Measurements from ENCODE around the gene SLA2. TPM values are rescaled to one million over a fixed set of nuclear protein-coding genes. Genes with fewer than 3 reads are reported as not detected.
"Not testable (repeated sequence)": the region's sequence is repeated elsewhere in the genome, so short reads cannot be mapped to it uniquely, and the experiment has no call there.

Gene SLA2
- total RNA-seq, 2 donors from 2014 or later = 13.6 to 18.9 TPM

DNA sequence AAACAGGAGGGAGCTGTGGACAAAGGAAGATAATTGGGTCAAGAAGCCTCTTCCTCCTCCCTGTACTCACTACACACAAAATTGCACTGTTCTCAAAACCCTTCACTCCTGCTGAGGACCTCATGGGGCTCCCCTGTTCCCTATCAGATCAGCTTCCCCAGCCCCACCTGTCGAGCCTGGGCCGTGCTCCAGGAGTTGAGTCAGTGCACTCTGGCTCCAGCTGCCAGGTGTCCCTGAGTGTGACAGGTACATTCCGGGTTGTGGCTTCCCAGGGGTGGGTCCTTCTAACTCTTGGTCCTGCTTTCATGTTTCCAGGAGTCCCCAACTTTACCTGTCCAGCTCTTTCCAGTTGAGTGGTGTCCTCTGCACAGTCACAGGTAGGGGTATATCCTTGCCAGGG, 32.0 kb downstream of the SLA2 start:
- Mint-ChIP-seq H3K4me3 (no peak overlapping the region), H3K9me3 (no peaks in the 10 kb centered on the region), H3K4me1 (ENCODE audit: low read depth in 2 of 2) (peaks cover 0 to 14% of the 10 kb centered on the region in 2 donors), H3K27me3 (no peaks in the 10 kb centered on the region), H3K36me3 (peaks cover 10% of the 10 kb centered on the region), H3K27ac (peak overlapping the region in 1 of 2 donors; percentile 28)
- DNase-seq (ENCODE audit: low spot score) = no peak
- ATAC-seq = no peak

- H3K36me3 Mint-ChIP-seq = peaks cover 21% of the 10 kb centered on the region
- peaks cover 13 to 26% of the 10 kb centered on the region in 2 donors for H3K4me1 Mint-ChIP-seq (ENCODE audit: low read depth in 2 of 2)
- no peak for ATAC-seq
- no peaks in the 10 kb centered on the region for H3K9me3 Mint-ChIP-seq
- no peak for DNase-seq (ENCODE audit: low spot score)
- H3K27me3 Mint-ChIP-seq = no peaks in the 10 kb centered on the region
- H3K27ac Mint-ChIP-seq = no peak overlapping the region
- H3K4me3 Mint-ChIP-seq = no peak overlapping the region
Observed at GRCh38 chr20:36611625-36612024, 34.4 kb downstream of the SLA2 start.

DNA sequence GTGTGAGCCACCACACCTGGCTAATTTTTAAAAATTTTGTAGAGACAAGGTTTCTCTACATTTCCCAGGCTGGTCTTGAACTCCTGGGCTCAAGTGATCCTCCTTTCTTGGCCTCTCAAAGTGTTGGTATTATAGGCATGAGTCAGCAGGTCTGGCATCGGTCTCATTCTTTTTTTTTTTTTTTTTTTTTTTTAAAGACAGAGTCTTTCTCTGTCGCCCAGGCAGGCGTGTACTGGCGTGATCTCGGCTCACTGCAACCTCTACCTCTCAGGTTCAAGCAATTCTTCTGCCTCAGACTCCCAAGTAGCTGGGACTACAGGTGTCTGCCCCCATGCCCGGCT, 37.6 kb downstream of the SLA2 start:
- Mint-ChIP-seq H3K4me1 (ENCODE audit: low read depth in 2 of 2) (peaks cover 25% of the 10 kb centered on the region in 2 donors), H3K36me3 (peaks cover 25% of the 10 kb centered on the region), H3K4me3 (peak overlapping the region; percentile 100), H3K27ac (peak overlapping the region in 1 of 2 donors; percentile 97)
- DNase-seq (ENCODE audit: low spot score); H3K27me3 Mint-ChIP-seq; ATAC-seq; H3K9me3 Mint-ChIP-seq: not testable (repeated sequence)

- Mint-ChIP-seq H3K4me1 (ENCODE audit: low read depth in 2 of 2) (peaks cover 25% of the 10 kb centered on the region in 2 donors), H3K27me3 (no peaks in the 10 kb centered on the region), H3K27ac (peak overlapping the region; percentile 87 to 97), H3K36me3 (peaks cover 25% of the 10 kb centered on the region), H3K4me3 (peak overlapping the region; percentile 100), H3K9me3 (no peaks in the 10 kb centered on the region)
- no peak for DNase-seq (ENCODE audit: low spot score)
- no peak for ATAC-seq
Observed at GRCh38 chr20:36607586-36608387, 38.2 kb downstream of the SLA2 start.

GRCh38 chr20:36606158-36607066, 39.6 kb downstream of the SLA2 start:
- Mint-ChIP-seq H3K27ac (peak overlapping the region; percentile 87 to 97), H3K4me3 (peak overlapping the region; percentile 100), H3K9me3 (no peaks in the 10 kb centered on the region), H3K4me1 (ENCODE audit: low read depth in 2 of 2) (peaks cover 21 to 25% of the 10 kb centered on the region in 2 donors), H3K27me3 (no peaks in the 10 kb centered on the region), H3K36me3 (peaks cover 25% of the 10 kb centered on the region)
- DNase-seq (ENCODE audit: low spot score) (no peak), ATAC-seq (no peak)

DNA sequence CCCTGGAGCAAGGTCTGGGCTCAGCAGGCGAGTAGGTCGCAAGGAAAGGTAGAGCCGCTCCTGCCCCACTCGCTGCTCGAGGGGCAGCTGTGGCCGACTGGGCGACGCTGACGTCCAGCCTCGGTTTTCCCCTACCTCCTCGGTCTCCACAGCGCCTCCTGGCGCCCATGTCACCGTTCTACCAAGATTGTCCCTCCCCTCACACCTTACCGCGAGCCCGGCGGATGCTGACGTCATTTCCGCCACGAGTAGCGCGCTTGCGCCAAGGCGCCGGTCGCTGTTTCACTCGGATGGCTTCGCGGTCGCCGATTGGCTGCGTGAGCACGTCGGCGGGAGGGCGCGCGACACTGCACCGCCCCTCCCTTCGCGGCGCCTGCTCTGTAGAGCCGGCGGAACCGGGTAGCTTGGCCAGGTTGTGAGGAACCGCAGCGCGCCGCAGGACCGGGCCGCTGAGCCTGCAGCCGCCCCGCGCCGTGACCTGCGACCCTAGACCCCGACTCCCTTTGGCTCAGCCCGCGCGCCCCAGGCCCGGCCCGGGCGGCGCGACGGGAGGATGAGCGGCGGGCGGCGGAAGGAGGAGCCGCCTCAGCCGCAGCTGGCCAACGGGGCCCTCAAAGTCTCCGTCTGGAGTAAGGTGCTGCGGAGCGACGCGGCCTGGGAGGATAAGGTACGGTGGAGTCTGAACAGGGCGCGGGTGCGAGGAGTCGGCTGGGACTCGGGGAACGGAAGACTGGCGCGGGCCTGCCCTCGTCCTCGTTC, 40.4 kb downstream of the SLA2 start, which contains the start of gene RAB5IF:
TSS of gene RAB5IF (plus strand) at position 381 of the 759 bp plus-strand sequence. CDS start at position 554, 173 bp downstream.
- ATAC-seq = peak; percentile 95
- H3K4me3 Mint-ChIP-seq = peak within 1 kb of the TSS; percentile 100
- H3K4me1 Mint-ChIP-seq (ENCODE audit: low read depth in 2 of 2) = peaks cover 21 to 25% of the 10 kb centered on the region in 2 donors
- peak; percentile 99 for DNase-seq (ENCODE audit: low spot score)
- peak within 1 kb of the TSS; percentile 87 to 97 for H3K27ac Mint-ChIP-seq
- H3K36me3 Mint-ChIP-seq = peaks cover 25% of the 10 kb centered on the region
- no peaks in the 10 kb centered on the region for H3K9me3 Mint-ChIP-seq
- H3K27me3 Mint-ChIP-seq = no peaks in the 10 kb centered on the region

- ATAC-seq = peak; percentile 36 to 37
- H3K36me3 Mint-ChIP-seq = peaks cover 25% of the 10 kb centered on the region
- H3K27ac Mint-ChIP-seq = peak overlapping the region; percentile 87 to 97
- H3K27me3 Mint-ChIP-seq = no peaks in the 10 kb centered on the region
- peaks cover 24 to 29% of the 10 kb centered on the region in 2 donors for H3K4me1 Mint-ChIP-seq (ENCODE audit: low read depth in 2 of 2)
- peak; percentile 69 for DNase-seq (ENCODE audit: low spot score)
- H3K4me3 Mint-ChIP-seq = peak overlapping the region; percentile 100
- no peaks in the 10 kb centered on the region for H3K9me3 Mint-ChIP-seq
Observed at GRCh38 chr20:36604952-36605398, 41.0 kb downstream of the SLA2 start.

DNA sequence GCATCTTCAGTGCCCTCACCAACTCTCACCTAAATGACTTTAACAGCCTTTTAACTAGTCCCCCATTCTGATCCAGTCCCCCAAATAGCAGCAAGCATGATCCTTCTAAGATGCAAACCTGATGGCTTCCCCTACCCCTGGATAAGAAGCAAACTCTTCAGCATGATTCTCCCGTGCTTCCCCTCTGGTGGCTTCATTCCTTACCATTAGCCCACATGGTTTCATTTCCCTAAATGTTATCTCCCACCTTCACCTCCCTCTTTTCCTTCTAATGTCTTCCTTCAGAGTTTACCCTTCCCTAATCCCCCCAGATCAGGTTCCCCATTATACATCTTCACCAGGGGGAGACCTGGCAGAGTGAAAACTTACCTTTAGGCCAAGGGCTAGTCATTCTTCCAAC, 44.5 kb downstream of the SLA2 start:
- peaks cover 13 to 18% of the 10 kb centered on the region in 2 donors for H3K4me1 Mint-ChIP-seq (ENCODE audit: low read depth in 2 of 2)
- H3K27ac Mint-ChIP-seq = peak overlapping the region in 1 of 2 donors; percentile 14
- H3K36me3 Mint-ChIP-seq = peaks cover 8% of the 10 kb centered on the region

GRCh38 chr20:36599912-36600345, 46.1 kb downstream of the SLA2 start:
- Mint-ChIP-seq H3K4me1 (ENCODE audit: low read depth in 2 of 2) (peaks cover 16 to 21% of the 10 kb centered on the region in 2 donors), H3K36me3 (no peaks in the 10 kb centered on the region), H3K27me3 (no peaks in the 10 kb centered on the region), H3K27ac (no peak overlapping the region), H3K9me3 (no peaks in the 10 kb centered on the region), H3K4me3 (no peak overlapping the region)
- DNase-seq (ENCODE audit: low spot score) (no peak), ATAC-seq (no peak)

More for the DNA sequence above, 44.5 kb downstream of the SLA2 start:
- DNase-seq (ENCODE audit: low spot score) = no peak
- Mint-ChIP-seq H3K27me3 (no peaks in the 10 kb centered on the region), H3K9me3 (no peaks in the 10 kb centered on the region), H3K4me3 (no peak overlapping the region)
- ATAC-seq = no peak

- Mint-ChIP-seq H3K9me3 (no peaks in the 10 kb centered on the region), H3K4me1 (ENCODE audit: low read depth in 2 of 2) (peaks cover 21 to 27% of the 10 kb centered on the region in 2 donors), H3K36me3 (no peaks in the 10 kb centered on the region), H3K4me3 (no peak overlapping the region), H3K27ac (peak overlapping the region in 1 of 2 donors; percentile 93), H3K27me3 (no peaks in the 10 kb centered on the region)
- DNase-seq (ENCODE audit: low spot score) (no peak), ATAC-seq (no peak)
Observed at GRCh38 chr20:36593347-36593929, 52.6 kb downstream of the SLA2 start.

DNA sequence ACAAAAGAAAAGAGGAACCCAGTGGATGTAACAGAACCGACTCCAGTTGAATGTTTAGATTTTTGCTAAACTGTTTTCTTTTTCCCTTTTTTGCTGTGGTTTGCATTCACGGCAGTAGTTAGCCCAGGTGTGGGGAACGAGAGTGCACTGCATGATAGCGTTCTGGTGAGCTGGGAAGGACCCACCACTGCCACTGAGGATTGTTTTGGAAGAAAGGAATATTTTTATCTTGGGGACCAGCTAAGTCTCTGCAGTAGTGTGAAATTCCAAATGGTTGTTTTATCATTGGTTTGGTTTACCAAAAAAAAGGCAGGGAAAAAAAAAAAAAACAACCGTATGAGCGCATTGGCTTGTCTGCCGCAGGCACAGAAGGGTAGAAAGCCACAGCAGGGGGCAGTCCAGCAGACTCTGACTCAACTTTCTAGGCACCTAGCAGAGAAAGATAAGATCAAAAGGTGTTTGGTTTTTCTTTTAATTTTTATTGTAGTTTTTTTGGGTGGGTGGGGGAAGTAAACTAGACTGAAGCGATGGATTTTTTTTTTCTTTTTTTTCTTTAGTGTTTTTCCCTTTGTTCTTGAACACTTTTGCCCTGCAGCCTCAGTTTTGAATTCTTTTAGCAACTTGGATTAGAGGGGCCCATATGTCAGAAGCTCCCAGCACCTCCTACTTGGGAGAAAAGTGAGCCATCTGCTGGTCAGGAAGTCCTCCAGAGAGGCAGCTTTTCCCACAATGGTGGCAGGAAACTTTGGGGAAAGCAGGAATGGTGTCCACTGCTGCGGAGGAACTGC, 53.9 kb downstream of the SLA2 start:
- H3K27ac Mint-ChIP-seq = peak overlapping the region in 1 of 2 donors; percentile 57

DNA sequence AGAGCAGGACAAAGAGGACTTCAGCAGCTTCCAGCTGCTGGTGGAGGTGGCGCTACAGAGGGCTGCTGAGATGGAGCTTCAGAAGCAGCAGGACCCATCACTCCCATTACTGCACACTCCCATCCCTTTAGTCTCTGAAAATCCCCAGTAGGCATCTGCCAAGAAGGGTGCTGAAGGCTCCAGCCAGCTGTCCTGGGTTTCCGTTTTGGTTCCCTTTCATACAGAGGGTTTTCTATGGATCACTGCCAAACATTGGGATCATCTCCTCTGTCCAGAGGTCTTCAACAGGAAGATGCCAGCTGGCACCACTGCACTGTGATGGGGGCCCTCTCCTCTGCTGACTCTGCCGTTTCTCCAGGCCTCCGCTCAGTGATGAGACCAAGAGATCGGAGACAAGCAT, 54.7 kb downstream of the SLA2 start:
- Mint-ChIP-seq H3K9me3 (no peaks in the 10 kb centered on the region), H3K36me3 (no peaks in the 10 kb centered on the region), H3K27ac (peak overlapping the region in 1 of 2 donors; percentile 57), H3K27me3 (no peaks in the 10 kb centered on the region), H3K4me3 (no peak overlapping the region), H3K4me1 (ENCODE audit: low read depth in 2 of 2) (peaks cover 20 to 32% of the 10 kb centered on the region in 2 donors)
- DNase-seq (ENCODE audit: low spot score) (no peak), ATAC-seq (no peak)

More for the DNA sequence above, 53.9 kb downstream of the SLA2 start:
- Mint-ChIP-seq H3K36me3 (no peaks in the 10 kb centered on the region), H3K4me3 (no peak overlapping the region), H3K4me1 (ENCODE audit: low read depth in 2 of 2) (peaks cover 21 to 32% of the 10 kb centered on the region in 2 donors), H3K27me3 (no peaks in the 10 kb centered on the region), H3K9me3 (no peaks in the 10 kb centered on the region)
- no peak for DNase-seq (ENCODE audit: low spot score)
- no peak for ATAC-seq

Data from natural killer cell treated with Interleukin-12 subunit alpha and Interleukin-12 subunit beta and Interleukin-15 and Interleukin-18, amount 100 ng/mL, for 72 hours (primary cell).